ENCODE data around the gene TMEM52.

- TF ChIP-seq CTCF (IDR thresholded peaks at IDR 0.05; ENCODE audit: borderline replicate concordance, extremely low read depth, low read length, poor library complexity, severe bottlenecking) = no peak
- TF ChIP-seq EZH2 (IDR thresholded peaks at IDR 0.05; ENCODE audit: borderline replicate concordance, low read depth, low read length, severe bottlenecking) = no peak
These were observed 41.6 kb upstream of the TMEM52 start for GRCh38 chr1:1960480-1961196.

Data from DND-41 (cell line).